HG02884 (cell line): ENCODE data around the gene PKP4.

Experiments
- ATAC-seq: cut with Tn5 transposase; IDR thresholded peaks from one replicate; pipeline ENCODE4 v1.9.1; 2021; ENCODE audit warnings: mild to moderate bottlenecking, moderate library complexity; ENCODE audit not compliant: unreplicated experiment

PKP4 gene

GRCh38 chr2:158498043-158498748 lies 41.4 kb downstream of the PKP4 start:
- no peak for ATAC-seq

- no peak for ATAC-seq
Observed at GRCh38 chr2:158498749-158499136, 42.0 kb downstream of the PKP4 start.

GRCh38 chr2:158499383-158499782 lies 42.6 kb downstream of the PKP4 start:
- no peak for ATAC-seq

- no peak for ATAC-seq
Observed at GRCh38 chr2:158500333-158500732, 43.6 kb downstream of the PKP4 start.

- no peak for ATAC-seq
Observed at GRCh38 chr2:158501301-158501700, 44.5 kb downstream of the PKP4 start.

- ATAC-seq, result no peak
Observed at GRCh38 chr2:158502974-158503373, 46.2 kb downstream of the PKP4 start.

GRCh38 chr2:158504088-158504487 lies 47.3 kb downstream of the PKP4 start:
- ATAC-seq, result no peak

- ATAC-seq, result no peak
Observed at GRCh38 chr2:158505448-158505934, 48.7 kb downstream of the PKP4 start.

- ATAC-seq, result peak; percentile 56
Observed at GRCh38 chr2:158507141-158507540, 50.4 kb downstream of the PKP4 start.

GRCh38 chr2:158507679-158508078 lies 50.9 kb downstream of the PKP4 start:
- no peak for ATAC-seq

GRCh38 chr2:158509928-158510797 lies 53.4 kb downstream of the PKP4 start:
- no peak for ATAC-seq

GRCh38 chr2:158510887-158511286 lies 54.1 kb downstream of the PKP4 start:
- no peak for ATAC-seq

GRCh38 chr2:158511706-158512105 lies 55.0 kb downstream of the PKP4 start:
- ATAC-seq, result no peak

- ATAC-seq, result no peak
Observed at GRCh38 chr2:158512323-158512722, 55.6 kb downstream of the PKP4 start.

- no peak for ATAC-seq
Observed at GRCh38 chr2:158513841-158514240, 57.1 kb downstream of the PKP4 start.

GRCh38 chr2:158518084-158518483 lies 61.3 kb downstream of the PKP4 start:
- no peak for ATAC-seq

- ATAC-seq, result no peak
Observed at GRCh38 chr2:158519481-158519880, 62.7 kb downstream of the PKP4 start.

GRCh38 chr2:158529379-158530259 lies 72.9 kb downstream of the PKP4 start:
- ATAC-seq, result no peak

- ATAC-seq, result no peak
Observed at GRCh38 chr2:158530829-158531228, 74.1 kb downstream of the PKP4 start.

GRCh38 chr2:158533009-158533408 lies 76.3 kb downstream of the PKP4 start:
- ATAC-seq, result no peak
